ENCODE results near the gene EXOC3L1. TPM values are rescaled to one million over a fixed set of nuclear protein-coding genes. Genes with fewer than 3 reads are reported as not detected.

The EXOC3L1 gene
- total RNA-seq, 1 experiment from 2014 or later, result 0.30 TPM

DNA sequence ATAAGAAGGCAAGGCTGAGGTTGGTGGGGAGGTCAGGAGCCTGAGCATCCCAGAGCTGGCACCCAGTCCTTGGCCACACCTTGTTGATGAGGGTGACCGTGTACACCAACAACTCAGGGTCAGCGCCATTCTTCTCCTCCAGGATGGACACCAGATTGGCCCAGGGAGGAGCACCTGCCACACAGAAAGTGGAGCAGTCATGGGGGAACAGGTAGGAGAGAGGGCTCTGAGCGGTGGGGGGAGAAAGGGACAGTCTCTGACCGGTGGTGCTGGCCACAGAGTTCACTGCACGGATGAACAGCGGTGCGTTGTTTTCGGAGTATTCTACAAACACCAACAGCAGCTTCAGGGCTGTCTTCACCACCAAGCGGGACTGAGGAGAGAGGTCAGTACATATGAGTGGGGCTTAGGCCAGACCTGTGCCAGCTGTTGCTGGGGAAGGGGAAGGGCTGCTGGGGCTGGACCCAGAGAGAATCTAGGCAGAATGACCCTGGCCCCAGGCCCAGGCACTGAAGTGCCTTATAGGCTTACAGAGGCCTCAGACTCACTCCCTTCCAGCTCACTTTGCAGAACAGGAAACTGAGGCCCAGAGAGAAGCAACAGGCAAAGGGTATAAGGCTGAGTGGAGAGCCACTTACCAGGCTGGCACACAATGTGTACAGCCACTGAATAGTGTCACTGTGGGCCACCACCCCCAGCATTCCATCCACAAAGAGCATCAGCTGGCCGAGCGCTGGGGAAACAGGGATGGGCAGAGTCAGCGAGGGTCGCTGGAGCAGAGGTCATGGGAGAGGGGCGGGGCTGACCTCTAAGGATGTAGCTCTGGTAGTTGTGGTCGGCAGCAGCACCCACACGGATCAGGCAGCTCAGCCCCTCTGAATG is 47.7 kb upstream of the EXOC3L1 start:
- Histone ChIP-seq H2AFZ (ENCODE audit: low read depth, low read length, poor library complexity, severe bottlenecking) (no peak overlapping the region), H4K20me1 (ENCODE audit: insufficient read depth) (no peaks in the 10 kb centered on the region), H3K36me3 (ENCODE audit: control insufficient read depth in 1 of 2, insufficient read depth in 2 of 2, low read length in 2 of 2) (peaks cover 24 to 46% of the 10 kb centered on the region in 2 experiments), H3K9me3 (ENCODE audit: control insufficient read depth in 1 of 2, insufficient read depth in 1 of 2, low read depth in 1 of 2, low read length in 2 of 2) (no peaks in the 10 kb centered on the region), H3K4me3 (replicated peaks in 1 of 2; ENCODE audit: low read depth in 1 of 2, low read length in 2 of 2) (no peak overlapping the region), H3K27ac (ENCODE audit: low read depth, low read length) (peak overlapping the region; percentile 1; the same call in 1 of the 2 replicates), H3K4me2 (ENCODE audit: low read length) (no peak overlapping the region), H3K9me2 (ENCODE audit: insufficient read depth) (no peaks in the 10 kb centered on the region), H3K79me2 (ENCODE audit: insufficient read depth, low read length) (peaks cover 45% of the 10 kb centered on the region), H3K4me1 (ENCODE audit: control insufficient read depth in 1 of 2, insufficient read depth in 2 of 2, low read length in 2 of 2) (peaks cover 23 to 42% of the 10 kb centered on the region in 2 experiments), H3K9ac (ENCODE audit: low read length) (no peak overlapping the region), H3K27me3 (ENCODE audit: insufficient read depth, low read length) (no peaks in the 10 kb centered on the region)
- BruUV-seq (replicated peaks), result TSS peak; percentile 21
- intact Hi-C loops (cut with micrococcal nuclease), result no loop called here
- ChIA-PET POLR2A (interaction anchor here (1.1 to 1.2 kb wide), 3 partner anchors 9 to 10 kb away, joined by 3 to 5 read pairs (median 4); partner anchors contain the start of gene TMEM208), CTCF (interaction anchor here (2.2 kb wide), 1 partner anchor 11 kb away, joined by 9 read pairs; the partner anchor contains the start of gene TMEM208), RAD21 (ENCODE audit: low non-redundant PET in 1 of 2, low total read pairs in 2 of 2, uncharacterized antibody in 2 of 2, unreplicated experiment in 2 of 2) (no interaction called here)
- DNase-seq (ENCODE audit: low read depth, low spot score) (no peak), ATAC-seq (no peak)
- TF ChIP-seq ZBTB33 (IDR thresholded peaks at IDR 0.05; ENCODE audit: extremely low read depth, insufficient replicate concordance, low read length) (no peak), MAX (IDR thresholded peaks at IDR 0.05) (no peak), YY1 (IDR thresholded peaks at IDR 0.05; ENCODE audit: extremely low read depth, insufficient replicate concordance, low read depth, low read length) (no peak), FOSL1 (IDR thresholded peaks at IDR 0.05; ENCODE audit: low read depth) (no peak), EZH2phosphoT487 (IDR thresholded peaks at IDR 0.05; ENCODE audit: borderline replicate concordance) (no peak), ZFX (IDR thresholded peaks at IDR 0.05) (no peak), EZH2 (IDR thresholded peaks at IDR 0.05) (no peak), CEBPB (IDR thresholded peaks at IDR 0.05; ENCODE audit: low read depth) (no peak), POLR2AphosphoS5 (IDR thresholded peaks at IDR 0.05; ENCODE audit: low read depth, low read length) (no peak), SRF (IDR thresholded peaks at IDR 0.05; ENCODE audit: low read depth) (no peak), EGR1 (IDR thresholded peaks at IDR 0.05; ENCODE audit: low read depth) (no peak), SIN3A (IDR thresholded peaks at IDR 0.05; ENCODE audit: low read depth) (no peak), JUND (IDR thresholded peaks at IDR 0.05) (no peak), TCF7L2 (IDR thresholded peaks at IDR 0.05; ENCODE audit: borderline replicate concordance, extremely low read depth, insufficient read depth, insufficient read length) (no peak), ZNF274 (IDR thresholded peaks at IDR 0.05; ENCODE audit: low read depth, low read length) (no peak), POLR2A (IDR thresholded peaks at IDR 0.05; ENCODE audit: borderline replicate concordance, extremely low read depth, insufficient read depth, insufficient read length) (no peak), CBX3 (IDR thresholded peaks at IDR 0.05; ENCODE audit: low read depth) (no peak), RAD21 (IDR thresholded peaks at IDR 0.05; ENCODE audit: low read depth) (no peak)
- TF ChIP-seq, protein P1, sequence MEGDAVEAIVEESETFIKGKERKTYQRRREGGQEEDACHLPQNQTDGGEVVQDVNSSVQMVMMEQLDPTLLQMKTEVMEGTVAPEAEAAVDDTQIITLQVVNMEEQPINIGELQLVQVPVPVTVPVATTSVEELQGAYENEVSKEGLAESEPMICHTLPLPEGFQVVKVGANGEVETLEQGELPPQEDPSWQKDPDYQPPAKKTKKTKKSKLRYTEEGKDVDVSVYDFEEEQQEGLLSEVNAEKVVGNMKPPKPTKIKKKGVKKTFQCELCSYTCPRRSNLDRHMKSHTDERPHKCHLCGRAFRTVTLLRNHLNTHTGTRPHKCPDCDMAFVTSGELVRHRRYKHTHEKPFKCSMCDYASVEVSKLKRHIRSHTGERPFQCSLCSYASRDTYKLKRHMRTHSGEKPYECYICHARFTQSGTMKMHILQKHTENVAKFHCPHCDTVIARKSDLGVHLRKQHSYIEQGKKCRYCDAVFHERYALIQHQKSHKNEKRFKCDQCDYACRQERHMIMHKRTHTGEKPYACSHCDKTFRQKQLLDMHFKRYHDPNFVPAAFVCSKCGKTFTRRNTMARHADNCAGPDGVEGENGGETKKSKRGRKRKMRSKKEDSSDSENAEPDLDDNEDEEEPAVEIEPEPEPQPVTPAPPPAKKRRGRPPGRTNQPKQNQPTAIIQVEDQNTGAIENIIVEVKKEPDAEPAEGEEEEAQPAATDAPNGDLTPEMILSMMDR (IDR thresholded peaks at IDR 0.05 in 2 of 3, conservative IDR thresholded peaks at IDR 0.05 in 1 of 3; ENCODE audit: borderline replicate concordance in 1 of 3, insufficient read depth in 1 of 3, low read depth in 2 of 3, low read length in 2 of 3), result no peak
- TF ChIP-seq, protein P2, sequence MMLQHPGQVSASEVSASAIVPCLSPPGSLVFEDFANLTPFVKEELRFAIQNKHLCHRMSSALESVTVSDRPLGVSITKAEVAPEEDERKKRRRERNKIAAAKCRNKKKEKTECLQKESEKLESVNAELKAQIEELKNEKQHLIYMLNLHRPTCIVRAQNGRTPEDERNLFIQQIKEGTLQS (IDR thresholded peaks at IDR 0.05), result no peak

All from HCT116 (cell line).